Astrocyte (in vitro differentiated cells and primary cell): ENCODE measurements around the gene KIAA0753. TPM values are rescaled to one million over a fixed set of nuclear protein-coding genes. Genes with fewer than 3 reads are reported as not detected.

Source experiments
- DNase-seq: peaks from one replicate; pipeline ENCODE4 v3.0.0-alpha.2; 2010; ENCODE audit warnings: low read depth
- FAIRE-seq: peaks from 2 replicates; lab custom pipeline; 2011; peaks lifted over from hg19 to GRCh38; lab: Jason Lieb, UNC
- H2AFZ ChIP-seq: 2 replicates; pipeline ENCODE4 v1.6.0; 2012; ENCODE audit warnings: low read depth, low read length, inconsistent platforms
- H3K27ac ChIP-seq: 2 replicates; pipeline ENCODE4 v1.5.1; 2011; ENCODE audit warnings: low read depth, low read length, inconsistent platforms
- H3K27me3 ChIP-seq: 2 replicates; pipeline ENCODE4 v1.6.0; 2011; ENCODE audit warnings: low read length, inconsistent platforms; ENCODE audit not compliant: insufficient read depth
- H3K36me3 ChIP-seq: 2 replicates; pipeline ENCODE4 v1.5.1; 2011; ENCODE audit warnings: low read length, inconsistent platforms; ENCODE audit not compliant: insufficient read depth
- H3K4me1 ChIP-seq: 2 replicates; pipeline ENCODE4 v1.5.1; 2011; ENCODE audit warnings: low read length, inconsistent platforms; ENCODE audit not compliant: insufficient read depth
- H3K4me2 ChIP-seq: 2 replicates; pipeline ENCODE4 v1.6.0; 2012; ENCODE audit warnings: low read length, inconsistent platforms
- H3K4me3 ChIP-seq: 2 replicates; pipeline ENCODE4 v1.5.1; 2011; ENCODE audit warnings: low read depth, mild to moderate bottlenecking, low read length, inconsistent platforms; ENCODE audit not compliant: insufficient read depth
- H3K79me2 ChIP-seq: 2 replicates; pipeline ENCODE4 v1.6.0; 2012; ENCODE audit warnings: mild to moderate bottlenecking, low read length, inconsistent platforms; ENCODE audit not compliant: insufficient read depth
- H3K9ac ChIP-seq: 2 replicates; pipeline ENCODE4 v1.6.0; 2012; ENCODE audit warnings: mild to moderate bottlenecking, low read length, inconsistent platforms
- H3K9me3 ChIP-seq: 2 replicates; pipeline ENCODE4 v1.5.1; 2012; ENCODE audit warnings: low read depth, mild to moderate bottlenecking, low read length, inconsistent platforms; ENCODE audit not compliant: insufficient read depth
- H4K20me1 ChIP-seq: 2 replicates; pipeline ENCODE4 v1.6.0; 2012; ENCODE audit warnings: low read length, inconsistent platforms; ENCODE audit not compliant: insufficient read depth
- H3K27ac Mint-ChIP-seq: one replicate; pipeline ENCODE4 v1.8.0; 2021; ENCODE audit warnings: mild to moderate bottlenecking, mixed read lengths; ENCODE audit not compliant: unreplicated experiment
- H3K27me3 Mint-ChIP-seq: one replicate; pipeline ENCODE4 v1.8.0; 2021; ENCODE audit warnings: low read depth, mixed read lengths; ENCODE audit not compliant: unreplicated experiment
- H3K36me3 Mint-ChIP-seq: one replicate; pipeline ENCODE4 v1.8.0; 2021; ENCODE audit warnings: low read depth, mixed read lengths; ENCODE audit not compliant: unreplicated experiment
- H3K4me1 Mint-ChIP-seq: one replicate; pipeline ENCODE4 v1.8.0; 2021; ENCODE audit warnings: low read depth, mixed read lengths; ENCODE audit not compliant: unreplicated experiment
- H3K4me3 Mint-ChIP-seq: one replicate; pipeline ENCODE4 v1.8.0; 2021; ENCODE audit warnings: mild to moderate bottlenecking, moderate library complexity, mixed read lengths; ENCODE audit not compliant: unreplicated experiment
- H3K9me3 Mint-ChIP-seq: one replicate; pipeline ENCODE4 v1.8.0; 2021; ENCODE audit warnings: mild to moderate bottlenecking, mixed read lengths; ENCODE audit not compliant: unreplicated experiment
- CTCF ChIP-seq: IDR thresholded peaks from 2 replicates; pipeline ENCODE4 v1.5.1; 2011; ENCODE audit warnings: low read depth, mild to moderate bottlenecking, inconsistent platforms, low read length, moderate library complexity; ENCODE audit not compliant: insufficient read depth
- EZH2 ChIP-seq: IDR thresholded peaks from 2 replicates; pipeline ENCODE4 v1.6.1; 2012; ENCODE audit warnings: mild to moderate bottlenecking, low read length, inconsistent platforms; ENCODE audit not compliant: insufficient read depth
- total RNA-seq: library from RNA; stranded (reverse); gene quantifications from 2 replicates; pipeline ENCODE4 v1.2.1, GENCODE V29; 2021

Gene KIAA0753
- total RNA-seq, 1 donor from 2014 or later = 25.4 TPM

- Mint-ChIP-seq H3K36me3 (peaks cover 9% of the 10 kb centered on the region), H3K27ac (peak overlapping the region; percentile 99), H3K9me3 (no peaks in the 10 kb centered on the region), H3K27me3 (no peaks in the 10 kb centered on the region), H3K4me3 (peak overlapping the region; percentile 97), H3K4me1 (peaks cover 26% of the 10 kb centered on the region)
- peaks cover 12% of the 10 kb centered on the region for H3K36me3 ChIP-seq
- peak overlapping the region; percentile 74 for H2AFZ ChIP-seq
- peaks cover 28% of the 10 kb centered on the region for H3K4me1 ChIP-seq
- peak overlapping the region; percentile 76 for H3K27ac ChIP-seq
- no peak for DNase-seq
- no peak for TF ChIP-seq CTCF
- no peak for TF ChIP-seq EZH2
- H3K79me2 ChIP-seq = peaks cover 59% of the 10 kb centered on the region
- peaks cover 71% of the 10 kb centered on the region for H4K20me1 ChIP-seq
- no peaks in the 10 kb centered on the region for H3K27me3 ChIP-seq
- no peaks in the 10 kb centered on the region for H3K9me3 ChIP-seq
- H3K4me2 ChIP-seq = peak overlapping the region; percentile 96
- peak overlapping the region; percentile 81 for H3K9ac ChIP-seq
- H3K4me3 ChIP-seq = peak overlapping the region; percentile 78
- peak; percentile 54 for FAIRE-seq
Measured at GRCh38 chr17:6641247-6641863, 844 bp upstream of the KIAA0753 start.

- peak overlapping the region; percentile 96 for H3K4me2 ChIP-seq
- Mint-ChIP-seq H3K9me3 (no peaks in the 10 kb centered on the region), H3K4me3 (peak overlapping the region; percentile 97), H3K36me3 (peaks cover 9% of the 10 kb centered on the region), H3K4me1 (peaks cover 24% of the 10 kb centered on the region), H3K27me3 (no peaks in the 10 kb centered on the region), H3K27ac (peak overlapping the region; percentile 85)
- peaks cover 28% of the 10 kb centered on the region for H3K4me1 ChIP-seq
- H3K36me3 ChIP-seq = peaks cover 12% of the 10 kb centered on the region
- peak overlapping the region; percentile 81 for H3K9ac ChIP-seq
- no peaks in the 10 kb centered on the region for H3K27me3 ChIP-seq
- H4K20me1 ChIP-seq = peaks cover 74% of the 10 kb centered on the region
- DNase-seq (peak; percentile 46), FAIRE-seq (no peak)
- peaks cover 53% of the 10 kb centered on the region for H3K79me2 ChIP-seq
- H3K4me3 ChIP-seq = peak overlapping the region; percentile 78
- H3K9me3 ChIP-seq = no peaks in the 10 kb centered on the region
- TF ChIP-seq EZH2 (no peak), CTCF (no peak)
- peak overlapping the region; percentile 74 for H2AFZ ChIP-seq
- H3K27ac ChIP-seq = peak overlapping the region; percentile 76
Measured at GRCh38 chr17:6639586-6640535, 650 bp downstream of the KIAA0753 start.
